Measurements from ENCODE around the gene EIPR1.

The EIPR1 gene

GRCh38 chr2:3139906-3140305, 237.7 kb downstream of the EIPR1 start:
- no peak overlapping the region for H3K4me3 ChIP-seq (ENCODE audit: low read length)
- DNase-seq (ENCODE audit: low read depth), result no peak
- TF ChIP-seq CTCF (conservative IDR thresholded peaks at IDR 0.05; ENCODE audit: low read depth, low read length), result no peak

All from retinal pigment epithelial cell (primary cell).